GM18519 (cell line): Measurements from ENCODE around the gene CAMK4.
A peak's percentile ranks its signal among the peaks of the same experiment; 100 is the strongest.
"Not testable (repeated sequence)": the region's sequence is repeated elsewhere in the genome, so short reads cannot be mapped to it uniquely, and the experiment has no call there.

Experiments
- ATAC-seq: cut with Tn5 transposase; IDR thresholded peaks from one replicate; pipeline ENCODE4 v1.9.1; 2021; ENCODE audit warnings: mild to moderate bottlenecking, moderate library complexity; ENCODE audit not compliant: unreplicated experiment, low FRiP score

Gene CAMK4

DNA sequence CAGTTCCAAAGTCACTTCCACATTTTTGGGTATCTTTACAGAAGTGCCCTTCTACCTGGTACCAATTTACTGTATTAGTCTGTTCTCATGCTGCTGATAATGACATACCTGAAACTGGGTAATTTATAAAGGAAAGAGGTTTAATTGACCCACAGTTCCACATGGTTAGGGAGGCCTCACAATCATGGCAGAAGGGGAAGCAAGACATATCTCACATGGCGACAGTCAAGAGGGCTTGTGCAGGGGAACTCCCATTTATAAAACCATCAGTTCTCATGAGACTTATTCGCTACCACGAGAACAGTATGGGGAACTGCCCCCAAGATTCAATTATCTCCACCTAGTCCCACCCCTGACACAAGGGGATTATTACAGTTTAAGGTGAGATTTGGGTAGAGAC, 185.9 kb downstream of the CAMK4 start:
- ATAC-seq: not testable (repeated sequence)

DNA sequence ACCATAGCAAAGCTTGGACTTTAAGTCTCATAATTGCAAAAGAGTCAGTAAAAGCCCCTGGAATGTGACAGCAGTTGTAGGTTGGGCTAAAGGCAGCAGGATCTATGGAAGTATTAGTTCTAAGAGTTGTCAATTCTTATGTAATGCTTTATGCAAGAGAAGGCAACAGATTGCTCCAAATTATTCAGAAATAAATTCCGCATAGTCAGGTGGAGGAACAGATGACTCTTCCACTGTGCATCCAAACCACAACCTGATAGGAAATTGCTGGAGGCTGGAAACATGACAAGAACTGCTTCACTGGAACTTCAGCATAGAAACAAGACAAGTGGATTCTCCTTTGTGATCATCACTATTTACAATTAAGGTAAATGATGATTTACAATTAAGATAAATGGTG, 187.1 kb downstream of the CAMK4 start:
- ATAC-seq: no peak

DNA sequence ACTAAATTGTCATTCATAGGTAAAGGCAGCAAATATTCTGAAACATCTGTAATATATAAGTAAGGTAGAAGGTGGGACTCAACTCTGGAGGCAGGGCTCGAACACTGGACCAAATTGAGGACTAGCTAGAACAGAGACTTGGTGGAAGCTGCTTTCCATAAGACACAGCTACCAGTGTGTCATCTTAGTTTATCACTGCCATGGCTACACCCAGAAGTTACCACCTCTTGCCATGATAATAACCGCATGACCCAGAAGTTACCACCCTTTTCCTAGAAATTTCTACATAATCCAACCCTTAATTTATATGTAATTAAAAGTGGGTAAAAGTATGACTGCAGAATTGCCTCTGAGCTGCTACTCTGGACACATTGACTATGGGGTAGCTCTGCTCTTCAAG, 188.4 kb downstream of the CAMK4 start:
- no peak for ATAC-seq

DNA sequence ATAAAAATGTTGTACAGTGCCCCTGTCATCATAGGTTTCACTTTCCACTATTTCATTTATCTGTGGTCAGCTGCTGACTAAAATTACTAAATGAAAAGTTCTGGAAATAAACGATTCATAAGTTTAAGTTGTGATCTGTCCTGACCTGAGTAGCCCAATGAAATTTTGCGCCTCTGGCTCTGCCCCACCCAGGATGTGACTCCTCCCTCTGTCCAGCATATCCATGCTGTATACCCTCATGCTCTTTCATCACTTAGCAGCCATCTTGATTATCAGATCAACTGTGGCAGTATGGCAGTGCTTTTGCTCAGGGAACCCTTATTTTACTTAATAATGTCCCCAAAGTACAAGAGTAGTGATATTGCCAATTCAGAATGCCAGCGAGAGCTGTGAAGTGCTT, 190.9 kb downstream of the CAMK4 start:
- ATAC-seq: no peak

DNA sequence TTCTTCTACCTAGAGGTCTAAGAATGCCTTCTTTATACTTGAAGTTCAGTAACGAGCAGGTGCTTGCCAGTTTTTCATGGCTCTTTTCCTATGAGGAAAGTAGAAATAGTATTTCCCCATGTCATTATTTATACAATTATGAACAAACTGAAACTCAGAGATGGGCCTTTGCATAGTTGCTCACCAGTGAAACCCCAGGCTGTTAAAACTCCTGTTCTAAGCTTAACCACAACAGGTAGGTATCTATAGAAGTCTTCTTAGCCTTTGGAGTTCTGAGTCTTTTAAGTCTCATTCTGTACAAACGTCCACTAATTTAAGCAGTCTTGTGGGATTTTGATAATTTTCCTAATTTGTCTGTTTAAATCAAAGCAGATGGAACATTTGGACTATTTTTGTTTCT, 198.1 kb downstream of the CAMK4 start:
- ATAC-seq: peak; percentile 72

DNA sequence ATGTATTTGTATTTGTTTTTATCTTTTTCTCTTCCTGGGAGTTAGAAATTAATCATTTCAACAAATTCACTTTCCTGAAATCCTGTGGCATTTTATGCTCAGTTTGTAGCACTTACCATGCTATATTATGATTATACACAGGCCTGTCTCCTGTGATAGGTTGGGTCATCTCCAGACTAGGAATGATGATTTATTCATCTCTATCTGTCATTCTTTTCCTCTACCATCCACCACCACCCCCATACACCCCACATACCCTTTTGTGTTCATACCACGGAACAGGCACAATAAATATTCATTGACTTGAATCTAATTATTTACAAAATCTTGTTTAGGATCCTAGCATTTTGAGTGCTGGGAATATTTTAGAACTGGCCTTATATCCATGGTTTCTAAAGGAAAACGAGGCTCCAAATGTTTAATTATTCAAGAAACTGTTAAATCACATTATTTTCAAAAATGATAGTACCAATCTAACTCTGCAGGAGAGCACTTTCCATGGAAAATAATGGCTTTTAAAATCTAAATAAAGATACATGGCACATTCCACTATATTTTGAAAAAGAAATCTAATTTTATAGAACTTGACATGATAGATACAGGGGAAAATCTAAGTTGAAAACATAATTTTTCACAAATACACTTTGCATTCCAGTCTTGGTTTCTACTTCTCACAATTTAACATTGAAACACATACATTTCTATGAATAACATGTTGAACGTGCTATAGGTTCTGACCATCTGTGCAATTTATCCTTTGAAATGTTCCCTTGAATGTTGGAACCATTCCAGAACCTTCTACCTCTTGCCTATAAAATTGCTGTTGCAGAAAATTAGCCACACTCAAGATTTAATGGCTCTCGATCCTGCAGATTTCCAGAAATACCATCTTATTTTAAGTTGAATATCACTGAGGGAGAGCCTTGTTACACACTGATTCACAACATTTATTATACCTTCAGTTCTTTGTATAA, 198.8 kb downstream of the CAMK4 start:
- ATAC-seq: no peak

DNA sequence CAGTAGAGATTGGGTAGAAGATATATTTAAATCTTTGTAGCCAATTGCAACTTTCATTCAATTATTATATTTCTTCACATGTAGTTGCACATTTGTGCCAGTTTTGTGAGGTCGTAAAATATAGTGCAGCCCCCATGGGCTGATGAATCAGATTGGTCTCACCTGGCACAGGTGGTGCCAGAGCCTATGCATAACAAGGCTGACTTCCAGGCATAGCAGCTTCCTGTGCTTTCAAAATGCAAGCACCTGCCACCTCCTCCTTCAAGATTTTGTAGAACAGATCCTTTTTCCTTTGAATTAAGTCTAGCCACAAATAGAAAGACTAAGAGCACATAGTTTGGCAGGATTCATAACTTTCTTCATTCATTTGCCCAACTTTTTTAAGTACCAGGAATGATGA, 201.0 kb downstream of the CAMK4 start:
- no peak for ATAC-seq

DNA sequence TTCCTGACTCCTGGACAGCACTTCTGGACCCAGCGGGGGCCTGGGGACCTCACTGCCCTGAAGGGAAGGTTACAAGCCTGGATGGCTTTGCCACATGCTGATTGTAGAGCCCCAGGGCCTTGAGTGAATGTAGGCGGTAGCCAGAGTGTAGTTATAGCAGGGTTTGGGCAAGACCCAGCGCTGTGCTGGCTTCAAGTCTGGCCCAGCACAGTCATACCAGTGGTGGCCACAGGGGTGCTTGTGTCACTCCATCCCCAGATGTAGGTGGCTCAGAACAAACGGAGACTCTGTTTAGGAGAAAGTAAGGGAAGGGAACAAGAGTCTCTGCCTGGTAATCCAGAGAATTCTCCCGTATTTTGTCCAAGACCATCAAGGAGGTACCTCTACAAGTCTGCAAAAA, 203.6 kb downstream of the CAMK4 start:
- ATAC-seq: no peak

DNA sequence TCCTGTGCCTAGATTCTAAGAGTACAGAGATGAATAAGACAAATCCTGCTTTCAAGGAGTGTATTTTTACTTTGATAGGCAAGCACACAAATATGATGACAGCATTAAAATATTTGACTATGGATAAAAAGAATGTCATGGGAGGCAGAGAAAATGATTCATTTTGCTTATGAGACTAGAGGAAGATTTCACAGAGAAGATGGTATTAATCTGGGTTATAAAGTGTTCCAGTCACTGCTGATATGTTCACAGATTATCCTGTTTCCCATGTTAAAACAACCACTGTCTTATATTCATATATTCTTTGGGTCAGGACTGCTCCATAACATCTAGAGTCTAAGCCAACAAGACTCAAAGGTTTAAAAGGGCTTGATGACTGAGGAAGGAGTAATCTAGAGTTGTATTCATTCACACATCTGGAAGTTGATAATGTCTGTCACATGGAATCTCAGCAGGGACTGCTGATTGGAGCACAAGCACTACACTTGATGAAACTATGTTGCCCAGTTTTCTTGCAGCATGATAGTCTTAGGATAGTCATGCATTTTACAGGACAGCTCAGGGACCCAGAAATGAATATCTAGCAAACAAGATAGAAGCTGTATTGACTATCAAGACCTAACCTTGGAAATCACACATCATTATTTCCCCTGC, 208.8 kb downstream of the CAMK4 start:
- ATAC-seq: no peak

DNA sequence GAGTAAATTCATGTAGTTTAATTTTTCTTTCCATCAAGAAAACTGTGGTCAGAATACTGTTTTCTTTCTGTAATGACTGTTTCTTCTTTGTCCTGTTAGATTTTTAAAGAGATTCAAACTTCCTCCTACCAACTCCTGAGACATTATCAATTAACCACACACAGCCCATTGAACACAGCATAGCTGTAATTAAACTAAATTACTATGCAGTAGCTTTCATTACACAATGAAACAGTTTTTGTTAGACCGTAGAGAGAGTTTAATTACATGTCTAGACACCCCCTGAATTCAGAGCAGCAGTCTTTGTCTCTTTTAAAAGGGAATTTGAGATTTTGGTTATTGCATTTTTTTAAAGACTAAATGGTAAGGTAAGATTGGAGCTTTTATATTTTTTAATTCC, 210.6 kb downstream of the CAMK4 start:
- no peak for ATAC-seq

DNA sequence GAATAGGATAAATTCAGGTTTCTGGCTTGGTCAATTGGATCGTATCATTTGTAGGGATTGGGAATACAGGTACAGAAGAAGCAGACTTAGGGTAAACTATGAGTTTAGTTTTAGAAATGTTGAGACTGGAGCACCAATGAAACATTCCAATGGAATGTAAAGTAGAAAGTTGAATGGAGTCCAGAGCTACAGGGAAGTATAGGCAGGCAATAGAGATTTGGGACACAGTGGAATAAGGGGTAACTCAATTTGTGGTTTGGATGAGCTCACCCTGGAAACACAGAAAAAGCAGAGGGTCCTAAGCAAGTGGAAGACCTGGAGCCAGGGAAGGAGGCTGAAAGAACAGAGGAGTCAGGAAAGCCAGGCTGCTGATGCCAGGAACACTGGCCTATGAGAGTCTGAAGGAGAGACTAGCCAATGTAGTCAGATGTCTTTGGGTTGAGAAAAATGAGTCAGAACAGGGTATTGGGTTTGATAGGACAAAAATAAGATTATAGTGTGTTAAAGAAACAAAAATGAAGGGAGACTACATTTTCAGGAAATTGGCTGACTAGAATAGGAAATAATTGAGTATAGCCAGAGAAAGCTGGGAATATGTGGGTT, 215.4 kb downstream of the CAMK4 start:
- no peak for ATAC-seq

DNA sequence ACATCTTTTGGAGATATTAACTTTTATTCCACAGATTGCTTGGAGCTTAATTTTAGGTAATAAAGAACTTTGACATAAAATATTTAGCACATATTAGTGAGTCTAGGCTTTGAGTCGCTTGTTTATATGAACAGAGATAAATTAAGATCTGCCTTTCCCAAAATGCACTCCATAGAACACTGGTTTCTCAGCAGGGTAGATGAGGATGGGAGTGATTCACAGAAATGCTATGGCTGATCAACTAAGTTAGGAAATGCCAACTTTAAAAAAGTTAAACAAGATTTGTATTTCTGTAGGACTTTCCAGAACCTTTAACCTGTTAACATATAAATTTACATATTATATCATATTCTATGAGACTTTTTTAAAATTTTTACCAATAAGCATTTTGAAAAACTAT, 222.9 kb downstream of the CAMK4 start:
- no peak for ATAC-seq

DNA sequence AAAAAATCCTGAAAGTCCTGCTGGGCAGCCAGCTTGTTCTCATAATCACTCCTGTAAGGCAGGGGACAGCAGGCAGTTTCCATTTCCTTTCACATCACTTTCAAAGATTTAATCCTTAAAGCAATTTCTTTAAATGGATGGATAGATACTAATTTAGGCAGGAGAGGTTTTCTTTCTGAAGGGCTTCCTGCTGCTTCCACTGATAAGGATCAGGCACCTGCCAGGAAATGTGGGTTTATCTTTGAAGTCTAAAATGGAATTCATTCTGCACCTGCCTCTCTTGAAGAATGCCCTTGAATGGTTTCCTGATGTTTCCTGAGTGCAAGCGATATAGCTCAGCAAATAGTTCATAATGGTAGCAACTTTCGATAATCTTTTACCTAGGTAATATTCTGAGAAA, 223.6 kb downstream of the CAMK4 start:
- no peak for ATAC-seq

DNA sequence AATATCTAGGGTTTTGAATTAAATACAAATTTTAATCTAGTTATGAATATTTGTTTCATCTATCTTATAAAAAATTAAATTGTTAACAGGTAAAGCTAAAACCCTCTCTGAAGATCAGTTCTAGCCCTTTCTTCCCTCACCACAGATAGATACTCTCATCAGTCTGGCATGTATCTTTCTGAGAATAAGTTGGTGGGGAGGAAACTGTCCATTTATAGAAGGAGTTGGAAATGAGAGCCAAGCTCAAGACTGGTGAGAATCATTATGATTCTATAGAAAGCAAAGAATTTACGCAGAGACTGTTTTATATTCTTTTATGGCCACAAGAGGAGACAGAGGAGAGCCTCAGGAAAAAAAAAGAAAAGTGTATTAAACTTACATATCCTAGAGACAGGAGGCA, 229.1 kb downstream of the CAMK4 start:
- ATAC-seq: no peak

DNA sequence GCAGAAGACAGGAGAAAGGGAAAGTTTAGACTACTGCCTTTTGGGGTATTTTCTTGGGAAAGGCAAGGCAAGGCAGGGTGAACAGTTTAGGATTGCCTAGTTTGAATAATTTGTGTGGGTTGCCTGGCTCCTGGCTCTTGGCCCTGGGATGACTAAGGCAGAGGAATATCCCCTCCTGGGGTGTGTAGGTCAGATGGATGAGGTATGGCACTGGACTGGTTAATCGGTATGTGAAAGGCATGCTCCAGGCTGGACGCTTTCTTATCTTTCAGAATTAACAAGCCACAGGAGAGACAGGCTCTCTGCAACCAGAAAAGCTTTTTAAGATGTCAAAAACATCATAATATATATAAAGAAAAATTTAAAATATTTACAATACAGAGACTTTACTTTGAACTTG, 229.6 kb downstream of the CAMK4 start:
- ATAC-seq: no peak

DNA sequence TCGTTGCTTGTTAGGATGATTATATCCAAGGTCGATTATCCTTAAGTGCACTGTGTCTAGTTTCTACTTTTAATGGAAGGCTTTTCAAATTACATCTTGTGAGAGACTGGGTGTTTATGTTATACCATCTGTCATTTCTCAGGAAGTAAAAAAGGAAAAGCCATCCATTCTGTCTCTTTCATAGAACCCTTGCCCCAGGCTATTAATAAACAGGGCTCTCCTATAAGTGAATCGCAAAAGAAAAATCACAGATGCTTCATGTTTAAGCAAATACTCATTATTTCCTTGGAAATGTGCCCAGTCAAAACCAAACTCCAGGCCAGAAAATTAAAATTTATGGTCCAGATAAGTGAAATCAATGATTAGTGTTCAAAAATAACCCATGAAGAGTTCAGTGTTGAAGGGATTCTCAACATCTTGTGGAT, 230.0 kb downstream of the CAMK4 start:
- ATAC-seq: no peak

DNA sequence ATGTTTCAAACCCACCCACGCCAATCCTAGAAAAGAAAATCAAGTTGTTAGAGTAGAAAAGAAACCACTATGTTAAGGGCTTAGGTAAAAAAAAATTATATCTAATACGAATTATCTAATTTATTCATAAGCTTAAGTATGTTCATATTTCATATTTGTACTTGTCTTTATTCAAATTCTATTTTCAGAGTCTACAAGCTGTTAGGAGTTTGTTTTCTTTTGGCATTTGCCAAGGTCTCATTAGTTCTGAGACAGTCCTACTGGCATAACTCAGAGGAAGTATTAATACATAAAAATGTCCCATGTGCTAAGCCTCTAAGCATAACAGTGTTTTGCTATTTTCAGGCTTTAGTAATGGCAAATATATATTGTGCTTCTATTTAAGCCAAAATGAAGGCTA, 230.6 kb downstream of the CAMK4 start:
- no peak for ATAC-seq

DNA sequence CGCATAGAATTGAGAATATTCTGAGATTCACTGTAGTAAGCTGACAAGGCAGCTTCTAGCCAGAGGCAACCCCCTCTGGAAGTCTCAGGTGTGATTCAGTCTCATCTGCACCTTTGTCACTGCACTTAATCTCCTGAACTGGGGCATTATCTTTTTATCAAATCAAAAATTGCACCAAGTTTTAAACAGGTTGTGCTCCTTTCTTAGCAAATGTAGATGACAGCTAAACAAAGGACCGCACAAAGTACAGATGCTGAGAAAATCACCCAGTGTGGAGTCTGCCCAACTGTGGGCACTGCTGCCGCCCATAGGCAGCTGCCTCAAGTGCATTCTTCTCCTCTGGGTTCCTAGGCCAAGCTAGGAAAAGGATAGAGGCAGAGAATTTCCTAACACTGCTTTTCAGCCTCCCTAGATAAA, 237.1 kb downstream of the CAMK4 start:
- ATAC-seq: no peak

DNA sequence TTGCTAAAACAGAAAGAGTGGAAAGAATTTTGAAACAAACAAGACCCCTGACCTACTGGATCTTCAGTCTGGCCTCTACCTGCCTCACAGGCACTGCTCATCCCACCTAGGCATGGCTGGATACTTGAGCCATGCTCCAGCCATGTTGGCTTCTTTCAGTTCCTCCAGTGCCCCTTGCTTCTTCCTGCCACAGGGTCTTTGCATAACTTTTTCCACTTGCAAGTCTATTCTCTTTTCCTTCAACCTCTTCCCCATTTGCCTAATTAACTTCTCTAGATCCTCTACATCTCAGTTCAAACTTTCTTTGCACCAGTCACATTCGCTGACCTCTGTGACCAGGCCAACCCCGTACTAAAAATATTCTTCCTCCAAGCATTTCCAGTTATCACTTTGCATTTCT, 237.8 kb downstream of the CAMK4 start:
- ATAC-seq: no peak

DNA sequence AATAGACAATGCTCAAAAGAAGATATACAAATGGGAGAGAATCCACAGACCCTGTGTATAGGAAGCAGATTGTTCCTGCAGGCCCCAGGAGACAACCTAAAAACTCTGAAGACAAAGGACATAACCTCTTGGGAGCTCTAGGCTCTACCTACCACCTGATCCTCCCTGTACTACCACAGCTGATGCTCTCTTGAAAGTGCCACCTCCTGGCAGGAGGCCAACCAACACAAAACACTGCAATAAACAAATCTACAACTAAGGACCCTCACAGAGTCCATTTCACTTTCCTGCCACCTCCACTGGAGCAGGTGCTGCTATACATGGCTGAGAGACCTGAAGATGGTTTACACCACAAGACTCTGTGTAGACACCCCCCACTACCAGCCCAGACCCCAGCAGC, 239.1 kb downstream of the CAMK4 start:
- ATAC-seq: no peak

DNA sequence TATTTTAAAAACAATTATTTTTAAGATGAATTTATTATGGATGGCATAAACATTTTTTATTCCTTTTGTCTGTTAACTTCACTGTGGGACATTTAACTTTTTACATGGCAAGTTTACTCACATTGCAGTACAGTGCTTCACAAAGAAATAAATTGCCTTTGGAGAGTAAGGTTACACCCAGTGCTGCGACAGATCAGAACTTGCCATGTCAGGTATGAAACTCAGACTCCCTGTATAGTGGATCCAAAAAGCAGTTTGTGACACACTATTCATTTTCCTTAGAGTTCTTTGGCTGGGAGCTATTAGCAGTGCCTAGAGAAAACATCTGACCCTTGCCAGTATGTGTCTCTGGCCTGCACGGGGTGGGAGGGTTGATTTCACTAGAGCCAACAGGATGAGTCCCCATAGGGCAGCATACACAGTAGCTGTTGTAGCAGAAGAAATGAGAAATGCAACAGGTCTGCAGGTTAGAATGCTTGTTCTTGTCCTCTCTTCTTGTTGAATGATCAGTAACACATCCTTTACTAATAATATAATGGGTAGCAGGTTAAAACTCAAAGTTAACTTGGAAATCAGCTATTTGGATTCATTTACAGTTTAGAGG, 245.2 kb downstream of the CAMK4 start:
- no peak for ATAC-seq
